ENCODE data around the gene AUTS2.

DNA sequence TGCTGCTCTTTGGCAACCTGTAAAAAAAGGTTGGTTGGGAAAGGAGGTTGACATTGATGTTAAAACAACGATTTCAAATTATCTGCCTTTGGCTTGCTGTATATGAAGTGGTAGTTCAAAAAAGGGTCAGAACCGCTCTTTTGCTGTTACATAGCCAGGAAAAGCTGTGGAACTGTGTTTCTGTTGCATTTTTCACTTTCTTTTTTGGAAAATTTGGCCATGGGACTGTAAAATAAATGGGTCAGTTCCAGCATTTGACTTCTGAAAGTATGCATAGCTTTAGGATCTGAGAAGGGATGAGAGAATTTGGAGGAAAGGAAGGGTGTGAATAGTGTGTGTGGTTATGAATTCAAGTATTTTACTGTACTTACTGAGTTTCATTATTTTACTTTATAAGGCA, 7.3 kb downstream of the AUTS2 start:
- TF ChIP-seq, protein P1, sequence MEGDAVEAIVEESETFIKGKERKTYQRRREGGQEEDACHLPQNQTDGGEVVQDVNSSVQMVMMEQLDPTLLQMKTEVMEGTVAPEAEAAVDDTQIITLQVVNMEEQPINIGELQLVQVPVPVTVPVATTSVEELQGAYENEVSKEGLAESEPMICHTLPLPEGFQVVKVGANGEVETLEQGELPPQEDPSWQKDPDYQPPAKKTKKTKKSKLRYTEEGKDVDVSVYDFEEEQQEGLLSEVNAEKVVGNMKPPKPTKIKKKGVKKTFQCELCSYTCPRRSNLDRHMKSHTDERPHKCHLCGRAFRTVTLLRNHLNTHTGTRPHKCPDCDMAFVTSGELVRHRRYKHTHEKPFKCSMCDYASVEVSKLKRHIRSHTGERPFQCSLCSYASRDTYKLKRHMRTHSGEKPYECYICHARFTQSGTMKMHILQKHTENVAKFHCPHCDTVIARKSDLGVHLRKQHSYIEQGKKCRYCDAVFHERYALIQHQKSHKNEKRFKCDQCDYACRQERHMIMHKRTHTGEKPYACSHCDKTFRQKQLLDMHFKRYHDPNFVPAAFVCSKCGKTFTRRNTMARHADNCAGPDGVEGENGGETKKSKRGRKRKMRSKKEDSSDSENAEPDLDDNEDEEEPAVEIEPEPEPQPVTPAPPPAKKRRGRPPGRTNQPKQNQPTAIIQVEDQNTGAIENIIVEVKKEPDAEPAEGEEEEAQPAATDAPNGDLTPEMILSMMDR (IDR thresholded peaks at IDR 0.05) = no peak
- no peak for TF ChIP-seq POLR2A (IDR thresholded peaks at IDR 0.05)
- no peak for TF ChIP-seq EP300 (IDR thresholded peaks at IDR 0.05)
- no peak for TF ChIP-seq POLR2AphosphoS5 (IDR thresholded peaks at IDR 0.05)
